GM12878 (cell line): Measurements from ENCODE around the gene RALGPS1.

Source experiments
- CHD2 ChIP-seq: IDR thresholded peaks from 2 replicates; pipeline ENCODE4 v1.6.1; 2011; ENCODE audit warnings: low read depth, low read length, improper control_type of control experiment, borderline replicate concordance
- CTCF ChIP-seq, 3 experiments: IDR thresholded peaks in 2 of 3; conservative IDR thresholded peaks in 1 of 3; 2 replicates each; pipeline ENCODE4 v1.5.1; 2011; ENCODE audit warnings: low read depth in 3 of 3, low read length in 3 of 3, mild to moderate bottlenecking in 3 of 3, control low read depth in 2 of 3, moderate library complexity in 2 of 3, inconsistent platforms in 1 of 3, mixed read lengths in 1 of 3; ENCODE audit not compliant: control insufficient read depth in 2 of 3, insufficient read depth in 1 of 3; ENCODE audit errors: extremely low read depth in 1 of 3
- EP300 ChIP-seq, 2 experiments: fragments of 150-350 bp in 1 of 2; IDR thresholded peaks; 2 replicates each; pipeline ENCODE4 v1.6.1; 2011 to 2012; ENCODE audit warnings: low read depth in 2 of 2, low read length in 2 of 2, borderline replicate concordance in 1 of 2, improper control_type of control experiment in 1 of 2, inconsistent platforms in 1 of 2; ENCODE audit not compliant: control insufficient read depth in 1 of 2
- ESRRA ChIP-seq: IDR thresholded peaks from 2 replicates; pipeline ENCODE4 v1.6.1; 2012; ENCODE audit warnings: mild to moderate bottlenecking, low read length, improper control_type of control experiment
- ETV6 ChIP-seq, 2 experiments: fragments of 450-650 bp in 1 of 2; IDR thresholded peaks in 1 of 2; conservative IDR thresholded peaks in 1 of 2; 2 replicates each; pipeline ENCODE4 v1.6.1; 2014; ENCODE audit warnings: antibody characterized with exemption in 1 of 2, borderline replicate concordance in 1 of 2, low read depth in 1 of 2, mild to moderate bottlenecking in 1 of 2, moderate library complexity in 1 of 2
- HSF1 ChIP-seq: fragments of 150-350 bp; IDR thresholded peaks from 2 replicates; pipeline ENCODE4 v1.6.1; 2014; ENCODE audit warnings: mild to moderate bottlenecking, low read depth, low read length
- JUNB ChIP-seq: IDR thresholded peaks from 2 replicates; pipeline ENCODE4 v1.6.1; 2016; ENCODE audit warnings: antibody characterized with exemption, mild to moderate bottlenecking
- POLR2AphosphoS5 ChIP-seq: IDR thresholded peaks from 2 replicates; pipeline ENCODE4 v1.6.1; 2011; ENCODE audit warnings: mild to moderate bottlenecking, low read length, inconsistent platforms
- RFX5 ChIP-seq: IDR thresholded peaks from 2 replicates; pipeline ENCODE4 v1.6.1; 2011; ENCODE audit warnings: low read depth, low read length, improper control_type of control experiment
- TBL1XR1 ChIP-seq: IDR thresholded peaks from 2 replicates; pipeline ENCODE4 v1.6.1; 2012; ENCODE audit warnings: low read depth, low read length, improper control_type of control experiment
- ZNF24 ChIP-seq: fragments of 450-650 bp; IDR thresholded peaks from 2 replicates; pipeline ENCODE4 v1.6.1; 2017; ENCODE audit warnings: antibody characterized with exemption, mild to moderate bottlenecking
- ZNF384 ChIP-seq: IDR thresholded peaks from 2 replicates; pipeline ENCODE4 v1.6.1; 2012; ENCODE audit warnings: low read depth, mild to moderate bottlenecking, low read length, improper control_type of control experiment, borderline replicate concordance

GRCh38 chr9:127142931-127143464 lies 228.4 kb downstream of the RALGPS1 start:
- TF ChIP-seq CTCF (IDR thresholded peaks at IDR 0.05 in 2 of 3, conservative IDR thresholded peaks at IDR 0.05 in 1 of 3; ENCODE audit: control insufficient read depth in 2 of 3, extremely low read depth in 1 of 3, insufficient read depth in 1 of 3, low read depth in 3 of 3, low read length in 3 of 3) (no peak), ETV6 (conservative IDR thresholded peaks at IDR 0.05 in 1 of 2, IDR thresholded peaks at IDR 0.05 in 1 of 2; ENCODE audit: borderline replicate concordance in 1 of 2, low read depth in 1 of 2) (no peak), ESRRA (no peak), RFX5 (no peak), TBL1XR1 (no peak), CHD2 (no peak), EP300 (IDR thresholded peaks at IDR 0.05; ENCODE audit: borderline replicate concordance in 1 of 2, control insufficient read depth in 1 of 2, low read depth in 2 of 2, low read length in 2 of 2) (no peak), ZNF24 (no peak), HSF1 (no peak), JUNB (no peak), POLR2AphosphoS5 (no peak), ZNF384 (no peak)
